ENCODE measurements around the gene PTPRCAP. TPM values are rescaled to one million over a fixed set of nuclear protein-coding genes. Genes with fewer than 3 reads are reported as not detected.
A peak's percentile ranks its signal among the peaks of the same experiment; 100 is the strongest.
"Not testable (repeated sequence)": the region's sequence is repeated elsewhere in the genome, so short reads cannot be mapped to it uniquely, and the experiment has no call there.

PTPRCAP gene
- total and polyA plus RNA-seq, 2 donors from 2014 or later: 4.7 to 20.3 TPM

- FAIRE-seq: no peak
- no peak for DNase-seq
- H3K9me3 ChIP-seq (ENCODE audit: control insufficient read depth in 2 of 3, insufficient read depth in 1 of 3, low read length in 3 of 3): no peaks in the 10 kb centered on the region
- no peaks in the 10 kb centered on the region for H3K27me3 ChIP-seq (ENCODE audit: control insufficient read depth, insufficient read depth, low read length)
- peaks cover 0 to 23% (median 12%) of the 10 kb centered on the region in 3 donors for H3K4me1 ChIP-seq (ENCODE audit: control insufficient read depth in 2 of 3, insufficient read depth in 2 of 3, low read depth in 1 of 3, low read length in 3 of 3)
- intact Hi-C loops (cut with DNase I): no loop called here
- no peak overlapping the region for H3K27ac ChIP-seq (ENCODE audit: low read depth in 2 of 2, low read length in 2 of 2)
- no peak for TF ChIP-seq CTCF (IDR thresholded peaks at IDR 0.05; ENCODE audit: borderline replicate concordance, extremely low read depth, insufficient read depth)
- H3K9ac ChIP-seq (ENCODE audit: low read length in 3 of 3): no peak overlapping the region
- no peaks in the 10 kb centered on the region for H3K36me3 ChIP-seq (ENCODE audit: control insufficient read depth in 2 of 3, insufficient read depth in 3 of 3, low read length in 3 of 3)
- no peak overlapping the region for H3K4me3 ChIP-seq (ENCODE audit: low read length in 3 of 3)
These were observed 28.9 kb upstream of the PTPRCAP start for GRCh38 chr11:67466367-67466766.

- H3K27me3 ChIP-seq (ENCODE audit: control insufficient read depth, insufficient read depth, low read length); intact Hi-C loops (cut with DNase I); H3K9me3 ChIP-seq (ENCODE audit: control insufficient read depth in 2 of 3, insufficient read depth in 1 of 3, low read length in 3 of 3); H3K36me3 ChIP-seq (ENCODE audit: control insufficient read depth in 2 of 3, insufficient read depth in 3 of 3, low read length in 3 of 3); DNase-seq; FAIRE-seq: not testable (repeated sequence)
- peaks cover 0 to 23% (median 12%) of the 10 kb centered on the region in 3 donors for H3K4me1 ChIP-seq (ENCODE audit: control insufficient read depth in 2 of 3, insufficient read depth in 2 of 3, low read depth in 1 of 3, low read length in 3 of 3)
- peak overlapping the region in 1 of 2 donors; percentile 93 for H3K27ac ChIP-seq (ENCODE audit: low read depth in 2 of 2, low read length in 2 of 2)
- H3K9ac ChIP-seq (ENCODE audit: low read length in 3 of 3): peak overlapping the region in 1 of 3 donors; percentile 96
- peak overlapping the region in 2 of 3 donors; percentile 50 to 81 for H3K4me3 ChIP-seq (ENCODE audit: low read length in 3 of 3)
These were observed 28.0 kb upstream of the PTPRCAP start for GRCh38 chr11:67465530-67465929.

GRCh38 chr11:67465189-67465510 is 27.7 kb upstream of the PTPRCAP start:
- H3K9ac ChIP-seq (ENCODE audit: low read length in 3 of 3): peak overlapping the region in 2 of 3 donors; percentile 29 to 96
- H3K36me3 ChIP-seq (ENCODE audit: control insufficient read depth in 2 of 3, insufficient read depth in 3 of 3, low read length in 3 of 3): no peaks in the 10 kb centered on the region
- H3K4me3 ChIP-seq (ENCODE audit: low read length in 3 of 3): peak overlapping the region; percentile 50 to 81 (median 56)
- FAIRE-seq (no peak), DNase-seq (no peak)
- H3K27me3 ChIP-seq (ENCODE audit: control insufficient read depth, insufficient read depth, low read length): no peaks in the 10 kb centered on the region
- no peaks in the 10 kb centered on the region for H3K9me3 ChIP-seq (ENCODE audit: control insufficient read depth in 2 of 3, insufficient read depth in 1 of 3, low read length in 3 of 3)
- H3K27ac ChIP-seq (ENCODE audit: low read depth in 2 of 2, low read length in 2 of 2): peak overlapping the region; percentile 93
- no peak for TF ChIP-seq CTCF (IDR thresholded peaks at IDR 0.05; ENCODE audit: borderline replicate concordance, extremely low read depth, insufficient read depth)
- H3K4me1 ChIP-seq (ENCODE audit: control insufficient read depth in 2 of 3, insufficient read depth in 2 of 3, low read depth in 1 of 3, low read length in 3 of 3): peaks cover 0 to 23% (median 12%) of the 10 kb centered on the region in 3 donors
- intact Hi-C loops (cut with DNase I): no loop called here

GRCh38 chr11:67464411-67465188 is 27.1 kb upstream of the PTPRCAP start:
- H3K9ac ChIP-seq (ENCODE audit: low read length in 3 of 3): peak overlapping the region; percentile 9 to 96 (median 18)

More at GRCh38 chr11:67464411-67465188, 27.1 kb upstream of the PTPRCAP start:
- H3K4me3 ChIP-seq (ENCODE audit: low read length in 3 of 3): peak overlapping the region; percentile 50 to 81 (median 56)
- DNase-seq (peak; percentile 92 to 97 (median 94)), FAIRE-seq (no peak)
- no peaks in the 10 kb centered on the region for H3K36me3 ChIP-seq (ENCODE audit: control insufficient read depth in 2 of 3, insufficient read depth in 3 of 3, low read length in 3 of 3)
- H3K27me3 ChIP-seq (ENCODE audit: control insufficient read depth, insufficient read depth, low read length): no peaks in the 10 kb centered on the region
- intact Hi-C loops (cut with DNase I): no loop called here
- TF ChIP-seq CTCF (IDR thresholded peaks at IDR 0.05; ENCODE audit: borderline replicate concordance, extremely low read depth, insufficient read depth): no peak
- H3K9me3 ChIP-seq (ENCODE audit: control insufficient read depth in 2 of 3, insufficient read depth in 1 of 3, low read length in 3 of 3): no peaks in the 10 kb centered on the region
- peak overlapping the region; percentile 93 for H3K27ac ChIP-seq (ENCODE audit: low read depth in 2 of 2, low read length in 2 of 2)
- H3K4me1 ChIP-seq (ENCODE audit: control insufficient read depth in 2 of 3, insufficient read depth in 2 of 3, low read depth in 1 of 3, low read length in 3 of 3): peaks cover 0 to 23% (median 12%) of the 10 kb centered on the region in 3 donors

All from kidney (tissue), 14 donors.